HepG2 (cell line): ENCODE data around the gene RNASE8. TPM values are rescaled to one million over a fixed set of nuclear protein-coding genes. Genes with fewer than 3 reads are reported as not detected.

Source experiments
- BATF2 ChIP-seq: sonication (generic); formaldehyde crosslinking; IDR thresholded peaks from 2 replicates; pipeline ENCODE4 v1.8.0; 2022; ENCODE audit warnings: mild to moderate bottlenecking, missing genetic modification reagents, moderate library complexity
- BCL3 ChIP-seq: sonication (generic); formaldehyde crosslinking; IDR thresholded peaks from 2 replicates; pipeline ENCODE4 v1.5.1; 2020; ENCODE audit warnings: mild to moderate bottlenecking, missing genetic modification reagents, moderate library complexity
- CENPX ChIP-seq: sonication (generic); formaldehyde crosslinking; IDR thresholded peaks from 2 replicates; pipeline ENCODE4 v1.9.0; 2021; ENCODE audit warnings: mild to moderate bottlenecking, missing genetic modification reagents, moderate library complexity
- EEA1 ChIP-seq: sonication (generic); formaldehyde crosslinking; IDR thresholded peaks from 2 replicates; pipeline ENCODE4 v1.5.1; 2020; ENCODE audit warnings: mild to moderate bottlenecking, missing genetic modification reagents, borderline replicate concordance
- IRX3 ChIP-seq: sonication (generic); formaldehyde crosslinking; IDR thresholded peaks from 2 replicates; pipeline ENCODE4 v1.8.1; 2023; ENCODE audit warnings: mild to moderate bottlenecking, low read depth, missing genetic modification reagents, borderline replicate concordance
- KDM2A ChIP-seq: sonication (generic); formaldehyde crosslinking; IDR thresholded peaks from 2 replicates; pipeline ENCODE4 v1.4.0; 2020; ENCODE audit warnings: low read depth, missing genetic modification reagents, borderline replicate concordance
- NCOR1 ChIP-seq: fragments of 200-600 bp; sonication (generic); IDR thresholded peaks from 2 replicates; pipeline ENCODE4 v1.7.0; 2017; ENCODE audit warnings: antibody characterized with exemption, low read length, borderline replicate concordance
- NFIB ChIP-seq: sonication (generic); formaldehyde crosslinking; IDR thresholded peaks from 2 replicates; pipeline ENCODE4 v1.9.0; 2021; ENCODE audit warnings: missing genetic modification reagents, mild to moderate bottlenecking, borderline replicate concordance
- SSRP1 ChIP-seq: IDR thresholded peaks from 2 replicates; pipeline ENCODE4 v1.6.1; 2016; ENCODE audit warnings: control low read depth
- ZC3H13 ChIP-seq: sonication (generic); formaldehyde crosslinking; IDR thresholded peaks from 2 replicates; pipeline ENCODE4 v1.8.1; 2023; ENCODE audit warnings: mild to moderate bottlenecking, missing genetic modification reagents, moderate library complexity
- ZNF263 ChIP-seq: sonication (generic); formaldehyde crosslinking; IDR thresholded peaks from 2 replicates; pipeline ENCODE4 v1.4.0; 2020; ENCODE audit warnings: missing genetic modification reagents
- ZNF274 ChIP-seq: sonication (generic); formaldehyde crosslinking; IDR thresholded peaks from 2 replicates; pipeline ENCODE4 v1.5.1; 2020; ENCODE audit warnings: mild to moderate bottlenecking, missing genetic modification reagents
- ZNF598 ChIP-seq: sonication (generic); formaldehyde crosslinking; IDR thresholded peaks from 2 replicates; pipeline ENCODE4 v1.5.1; 2020; ENCODE audit warnings: mild to moderate bottlenecking, missing genetic modification reagents, borderline replicate concordance
- polyA plus RNA-seq, 8 experiments: library from polyadenylated mRNA; depleted of rRNA in 3 of 8; stranded (reverse) in 7 of 8; unstranded in 1 of 8; fragments of >200 nt; fragmentation: Illumina TruSeq in 4 of 8; extraction: Trizol in 4 of 8; gene quantifications; 2 replicates each; pipeline versions ENCODE4 v1.2.1 to v1.2.3, GENCODE V29; 2011 to 2016; ENCODE audit warnings: low read depth in 4 of 8, missing spikeins in 1 of 8, mixed read lengths in 1 of 8; ENCODE audit not compliant: insufficient read depth in 1 of 8
- total RNA-seq, 5 experiments: library from RNA; depleted of rRNA; stranded (reverse); fragments of >200 nt; fragmentation: Illumina TruSeq; extraction: Trizol; gene quantifications; 2 replicates each; pipeline ENCODE4 v1.2.3, GENCODE V29; 2016; ENCODE audit warnings: low read depth in 1 of 5
- TF ChIP-seq, protein P1 (sequence below): sonication (generic); formaldehyde crosslinking; IDR thresholded peaks from 2 replicates; pipeline ENCODE4 v1.4.0; 2020; ENCODE audit warnings: low read depth, missing genetic modification reagents
- TF ChIP-seq, protein P2 (sequence below): sonication (generic); formaldehyde crosslinking; IDR thresholded peaks from 2 replicates; pipeline ENCODE4 v1.5.0; 2020; ENCODE audit warnings: missing genetic modification reagents, mild to moderate bottlenecking, borderline replicate concordance
- TF ChIP-seq, protein P3 (sequence below): sonication (generic); formaldehyde crosslinking; conservative IDR thresholded peaks from 2 replicates; pipeline ENCODE4 v1.8.1; 2023; ENCODE audit warnings: missing genetic modification reagents
- TF ChIP-seq, protein P4 (sequence below): sonication (generic); formaldehyde crosslinking; IDR thresholded peaks from 2 replicates; pipeline ENCODE4 v1.4.0; 2020; ENCODE audit warnings: mild to moderate bottlenecking, missing genetic modification reagents

RNASE8 gene
- total and polyA plus RNA-seq, 2 of the 13 experiments (the other 11 are each of a cell fraction or from before 2014, with no cell fraction given) = not detected

- TF ChIP-seq BCL3 (CRISPR knock-in tag) (0 out of 2 replicates have a peak, but pooled peaks have one; percentile 63), KDM2A (no peak), ZC3H13 (CRISPR knock-in tag) (0 out of 2 replicates have a peak, but pooled peaks have one; percentile 5), ZNF263 (peak; percentile 39; the same call in 1 of the 2 replicates), ZNF274 (CRISPR knock-in tag) (0 out of 2 replicates have a peak, but pooled peaks have one; percentile 34), ZNF598 (CRISPR knock-in tag) (0 out of 2 replicates have a peak, but pooled peaks have one; percentile 54), EEA1 (CRISPR knock-in tag) (no peak), CENPX (no peak), SSRP1 (no peak), NCOR1 (no peak), NFIB (CRISPR knock-in tag) (no peak), IRX3 (no peak), BATF2 (CRISPR knock-in tag) (no peak)
- TF ChIP-seq, protein P1, sequence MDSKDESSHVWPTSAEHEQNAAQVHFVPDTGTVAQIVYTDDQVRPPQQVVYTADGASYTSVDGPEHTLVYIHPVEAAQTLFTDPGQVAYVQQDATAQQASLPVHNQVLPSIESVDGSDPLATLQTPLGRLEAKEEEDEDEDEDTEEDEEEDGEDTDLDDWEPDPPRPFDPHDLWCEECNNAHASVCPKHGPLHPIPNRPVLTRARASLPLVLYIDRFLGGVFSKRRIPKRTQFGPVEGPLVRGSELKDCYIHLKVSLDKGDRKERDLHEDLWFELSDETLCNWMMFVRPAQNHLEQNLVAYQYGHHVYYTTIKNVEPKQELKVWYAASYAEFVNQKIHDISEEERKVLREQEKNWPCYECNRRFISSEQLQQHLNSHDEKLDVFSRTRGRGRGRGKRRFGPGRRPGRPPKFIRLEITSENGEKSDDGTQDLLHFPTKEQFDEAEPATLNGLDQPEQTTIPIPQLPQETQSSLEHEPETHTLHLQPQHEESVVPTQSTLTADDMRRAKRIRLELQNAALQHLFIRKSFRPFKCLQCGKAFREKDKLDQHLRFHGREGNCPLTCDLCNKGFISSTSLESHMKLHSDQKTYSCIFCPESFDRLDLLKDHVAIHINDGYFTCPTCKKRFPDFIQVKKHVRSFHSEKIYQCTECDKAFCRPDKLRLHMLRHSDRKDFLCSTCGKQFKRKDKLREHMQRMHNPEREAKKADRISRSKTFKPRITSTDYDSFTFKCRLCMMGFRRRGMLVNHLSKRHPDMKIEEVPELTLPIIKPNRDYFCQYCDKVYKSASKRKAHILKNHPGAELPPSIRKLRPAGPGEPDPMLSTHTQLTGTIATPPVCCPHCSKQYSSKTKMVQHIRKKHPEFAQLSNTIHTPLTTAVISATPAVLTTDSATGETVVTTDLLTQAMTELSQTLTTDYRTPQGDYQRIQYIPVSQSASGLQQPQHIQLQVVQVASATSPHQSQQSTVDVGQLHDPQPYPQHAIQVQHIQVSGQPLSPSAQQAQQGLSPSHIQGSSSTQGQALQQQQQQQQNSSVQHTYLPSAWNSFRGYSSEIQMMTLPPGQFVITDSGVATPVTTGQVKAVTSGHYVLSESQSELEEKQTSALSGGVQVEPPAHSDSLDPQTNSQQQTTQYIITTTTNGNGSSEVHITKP (CRISPR knock-in tag) = no peak
- TF ChIP-seq, protein P2, sequence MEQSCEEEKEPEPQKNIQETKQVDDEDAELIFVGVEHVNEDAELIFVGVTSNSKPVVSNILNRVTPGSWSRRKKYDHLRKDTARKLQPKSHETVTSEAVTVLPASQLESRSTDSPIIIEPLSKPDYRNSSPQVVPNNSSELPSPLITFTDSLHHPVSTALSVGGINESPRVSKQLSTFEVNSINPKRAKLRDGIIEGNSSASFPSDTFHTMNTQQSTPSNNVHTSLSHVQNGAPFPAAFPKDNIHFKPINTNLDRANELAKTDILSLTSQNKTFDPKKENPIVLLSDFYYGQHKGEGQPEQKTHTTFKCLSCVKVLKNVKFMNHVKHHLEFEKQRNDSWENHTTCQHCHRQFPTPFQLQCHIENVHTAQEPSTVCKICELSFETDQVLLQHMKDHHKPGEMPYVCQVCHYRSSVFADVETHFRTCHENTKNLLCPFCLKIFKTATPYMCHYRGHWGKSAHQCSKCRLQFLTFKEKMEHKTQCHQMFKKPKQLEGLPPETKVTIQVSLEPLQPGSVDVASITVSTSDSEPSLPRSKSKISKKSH (CRISPR knock-in tag) = peak; percentile 67; the same call in 1 of the 2 replicates
- TF ChIP-seq, protein P3, sequence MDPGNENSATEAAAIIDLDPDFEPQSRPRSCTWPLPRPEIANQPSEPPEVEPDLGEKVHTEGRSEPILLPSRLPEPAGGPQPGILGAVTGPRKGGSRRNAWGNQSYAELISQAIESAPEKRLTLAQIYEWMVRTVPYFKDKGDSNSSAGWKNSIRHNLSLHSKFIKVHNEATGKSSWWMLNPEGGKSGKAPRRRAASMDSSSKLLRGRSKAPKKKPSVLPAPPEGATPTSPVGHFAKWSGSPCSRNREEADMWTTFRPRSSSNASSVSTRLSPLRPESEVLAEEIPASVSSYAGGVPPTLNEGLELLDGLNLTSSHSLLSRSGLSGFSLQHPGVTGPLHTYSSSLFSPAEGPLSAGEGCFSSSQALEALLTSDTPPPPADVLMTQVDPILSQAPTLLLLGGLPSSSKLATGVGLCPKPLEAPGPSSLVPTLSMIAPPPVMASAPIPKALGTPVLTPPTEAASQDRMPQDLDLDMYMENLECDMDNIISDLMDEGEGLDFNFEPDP = 0 out of 2 replicates have a peak, but pooled peaks have one; percentile 40
- TF ChIP-seq, protein P4, sequence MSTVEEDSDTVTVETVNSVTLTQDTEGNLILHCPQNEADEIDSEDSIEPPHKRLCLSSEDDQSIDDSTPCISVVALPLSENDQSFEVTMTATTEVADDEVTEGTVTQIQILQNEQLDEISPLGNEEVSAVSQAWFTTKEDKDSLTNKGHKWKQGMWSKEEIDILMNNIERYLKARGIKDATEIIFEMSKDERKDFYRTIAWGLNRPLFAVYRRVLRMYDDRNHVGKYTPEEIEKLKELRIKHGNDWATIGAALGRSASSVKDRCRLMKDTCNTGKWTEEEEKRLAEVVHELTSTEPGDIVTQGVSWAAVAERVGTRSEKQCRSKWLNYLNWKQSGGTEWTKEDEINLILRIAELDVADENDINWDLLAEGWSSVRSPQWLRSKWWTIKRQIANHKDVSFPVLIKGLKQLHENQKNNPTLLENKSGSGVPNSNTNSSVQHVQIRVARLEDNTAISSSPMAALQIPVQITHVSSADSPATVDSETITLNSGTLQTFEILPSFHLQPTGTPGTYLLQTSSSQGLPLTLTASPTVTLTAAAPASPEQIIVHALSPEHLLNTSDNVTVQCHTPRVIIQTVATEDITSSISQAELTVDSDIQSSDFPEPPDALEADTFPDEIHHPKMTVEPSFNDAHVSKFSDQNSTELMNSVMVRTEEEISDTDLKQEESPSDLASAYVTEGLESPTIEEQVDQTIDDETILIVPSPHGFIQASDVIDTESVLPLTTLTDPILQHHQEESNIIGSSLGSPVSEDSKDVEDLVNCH (CRISPR knock-in tag) = no peak
Observed at GRCh38 chr14:21072781-21073339, 15.2 kb downstream of the RNASE8 start (continued).
